HG03469 (cell line): ENCODE measurements around the gene KCNK1.

Source experiments
- ATAC-seq: cut with Tn5 transposase; IDR thresholded peaks from one replicate; pipeline ENCODE4 v1.9.1; 2021; ENCODE audit warnings: mild to moderate bottlenecking, moderate library complexity, moderate number of reproducible peaks; ENCODE audit not compliant: unreplicated experiment

KCNK1 gene

GRCh38 chr1:233695901-233696300 lies 82.0 kb downstream of the KCNK1 start:
- no peak for ATAC-seq

GRCh38 chr1:233700338-233700737 lies 86.4 kb downstream of the KCNK1 start:
- ATAC-seq, result no peak

- no peak for ATAC-seq
These were observed 90.4 kb downstream of the KCNK1 start for GRCh38 chr1:233704170-233704897.

GRCh38 chr1:233704898-233705723 lies 91.2 kb downstream of the KCNK1 start:
- no peak for ATAC-seq

- no peak for ATAC-seq
These were observed 93.4 kb downstream of the KCNK1 start for GRCh38 chr1:233707153-233707879.

- ATAC-seq, result no peak
These were observed 94.2 kb downstream of the KCNK1 start for GRCh38 chr1:233707880-233708815.

- no peak for ATAC-seq
These were observed 96.1 kb downstream of the KCNK1 start for GRCh38 chr1:233710031-233710430.

GRCh38 chr1:233710507-233710906 lies 96.6 kb downstream of the KCNK1 start:
- ATAC-seq, result no peak

- ATAC-seq, result no peak
These were observed 100.8 kb downstream of the KCNK1 start for GRCh38 chr1:233714631-233715217.

- ATAC-seq, result no peak
These were observed 104.2 kb downstream of the KCNK1 start for GRCh38 chr1:233718057-233718456.

GRCh38 chr1:233719655-233720341 lies 105.9 kb downstream of the KCNK1 start:
- ATAC-seq, result no peak

- no peak for ATAC-seq
These were observed 107.2 kb downstream of the KCNK1 start for GRCh38 chr1:233721004-233721595.
